Ascending aorta (tissue), 2 donors: ENCODE results near the gene TACC3. TPM values are rescaled to one million over a fixed set of nuclear protein-coding genes. Genes with fewer than 3 reads are reported as not detected.

Source experiments
- DNase-seq, 2 donors: peaks; one replicate each; pipeline ENCODE4 v3.0.0-alpha.2; 2019; ENCODE audit warnings: low spot score in 2 of 2
- H3K27ac ChIP-seq, 2 donors: fragments of 200-600 bp; sonication (generic); one replicate each; pipeline ENCODE4 v1.5.1; 2016 to 2017; ENCODE audit warnings: mild to moderate bottlenecking in 1 of 2
- H3K27me3 ChIP-seq: fragments of 200-600 bp; sonication (generic); one replicate; pipeline ENCODE4 v1.5.1; 2017
- H3K36me3 ChIP-seq, 2 donors: fragments of 200-600 bp; sonication (generic); one replicate each; pipeline ENCODE4 v1.5.1; 2016
- H3K4me1 ChIP-seq, 2 donors: fragments of 200-600 bp; sonication (generic); one replicate each; pipeline ENCODE4 v1.5.1; 2016 to 2017; ENCODE audit warnings: mild to moderate bottlenecking in 1 of 2
- H3K4me3 ChIP-seq, 2 donors: fragments of 200-600 bp; sonication (generic); one replicate each; pipeline ENCODE4 v1.5.1; 2016 to 2017; ENCODE audit warnings: mild to moderate bottlenecking in 1 of 2
- H3K9me3 ChIP-seq, 2 donors: fragments of 200-600 bp; sonication (generic); one replicate each; pipeline ENCODE4 v1.5.1; 2016
- intact Hi-C: fragments of 100-400 bp; cut with DNase I; formaldehyde crosslinking; loops from one replicate; pipeline ENCODE4 v1.15.1; 2023
- total RNA-seq: library from RNA; depleted of rRNA; stranded (reverse); fragments of >200 nt; gene quantifications from one replicate; pipeline ENCODE4 v1.1.0, GENCODE V29; 2016
- TF ChIP-seq, protein P1 (sequence below), 3 experiments: fragments of 200-600 bp in 2 of 3; fragments of 450-650 bp in 1 of 3; sonication (generic) in 2 of 3; IDR thresholded peaks; one replicate each; pipeline ENCODE4 v1.5.1; 2016 to 2019; ENCODE audit warnings: antibody characterized with exemption in 3 of 3, mild to moderate bottlenecking in 1 of 3, moderate library complexity in 1 of 3

The TACC3 gene
- total RNA-seq, 1 donor from 2014 or later: 2.7 TPM

DNA sequence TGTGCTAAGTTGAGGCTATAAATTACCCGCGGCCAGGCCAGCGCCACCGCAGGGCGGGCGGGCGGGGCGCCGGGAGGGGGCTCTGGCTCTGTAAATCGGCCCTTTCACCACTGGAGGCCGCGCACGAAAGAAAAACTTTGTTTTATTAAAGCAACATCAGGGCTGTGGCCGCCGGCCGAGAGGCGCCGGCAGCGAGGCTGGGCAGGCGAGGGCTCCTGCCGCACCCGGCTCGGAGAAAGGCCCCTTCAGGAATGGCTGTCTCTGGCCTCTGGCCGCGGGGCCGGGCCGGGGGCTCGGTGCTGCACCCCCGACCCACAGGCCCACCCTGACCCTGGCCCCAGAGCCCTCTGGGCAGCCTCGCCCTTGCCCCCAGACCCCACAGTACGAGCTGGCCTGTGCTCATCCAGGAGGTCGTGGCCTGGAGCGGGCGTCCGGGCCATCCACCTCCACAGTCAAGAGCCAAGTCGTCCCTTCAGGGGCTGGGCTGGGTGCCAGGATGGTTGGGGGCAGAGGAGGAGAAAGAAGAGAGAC lies 42.3 kb downstream of the TACC3 start:
- DNase-seq: no peak
- Histone ChIP-seq H3K36me3 (no peaks in the 10 kb centered on the region), H3K27me3 (peaks cover 8% of the 10 kb centered on the region), H3K4me1 (peaks cover 0 to 11% of the 10 kb centered on the region in 2 donors), H3K4me3 (peak overlapping the region; percentile 45 to 52), H3K27ac (no peak overlapping the region), H3K9me3 (no peaks in the 10 kb centered on the region)
- TF ChIP-seq, protein P1, sequence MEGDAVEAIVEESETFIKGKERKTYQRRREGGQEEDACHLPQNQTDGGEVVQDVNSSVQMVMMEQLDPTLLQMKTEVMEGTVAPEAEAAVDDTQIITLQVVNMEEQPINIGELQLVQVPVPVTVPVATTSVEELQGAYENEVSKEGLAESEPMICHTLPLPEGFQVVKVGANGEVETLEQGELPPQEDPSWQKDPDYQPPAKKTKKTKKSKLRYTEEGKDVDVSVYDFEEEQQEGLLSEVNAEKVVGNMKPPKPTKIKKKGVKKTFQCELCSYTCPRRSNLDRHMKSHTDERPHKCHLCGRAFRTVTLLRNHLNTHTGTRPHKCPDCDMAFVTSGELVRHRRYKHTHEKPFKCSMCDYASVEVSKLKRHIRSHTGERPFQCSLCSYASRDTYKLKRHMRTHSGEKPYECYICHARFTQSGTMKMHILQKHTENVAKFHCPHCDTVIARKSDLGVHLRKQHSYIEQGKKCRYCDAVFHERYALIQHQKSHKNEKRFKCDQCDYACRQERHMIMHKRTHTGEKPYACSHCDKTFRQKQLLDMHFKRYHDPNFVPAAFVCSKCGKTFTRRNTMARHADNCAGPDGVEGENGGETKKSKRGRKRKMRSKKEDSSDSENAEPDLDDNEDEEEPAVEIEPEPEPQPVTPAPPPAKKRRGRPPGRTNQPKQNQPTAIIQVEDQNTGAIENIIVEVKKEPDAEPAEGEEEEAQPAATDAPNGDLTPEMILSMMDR (IDR thresholded peaks at IDR 0.05): peak in 2 of 3 experiments; percentile 19 to 28
- intact Hi-C loops: loop anchor here (1.0 kb wide), 1 partner anchor 47 kb away; no protein-coding TSS in a partner anchor

DNA sequence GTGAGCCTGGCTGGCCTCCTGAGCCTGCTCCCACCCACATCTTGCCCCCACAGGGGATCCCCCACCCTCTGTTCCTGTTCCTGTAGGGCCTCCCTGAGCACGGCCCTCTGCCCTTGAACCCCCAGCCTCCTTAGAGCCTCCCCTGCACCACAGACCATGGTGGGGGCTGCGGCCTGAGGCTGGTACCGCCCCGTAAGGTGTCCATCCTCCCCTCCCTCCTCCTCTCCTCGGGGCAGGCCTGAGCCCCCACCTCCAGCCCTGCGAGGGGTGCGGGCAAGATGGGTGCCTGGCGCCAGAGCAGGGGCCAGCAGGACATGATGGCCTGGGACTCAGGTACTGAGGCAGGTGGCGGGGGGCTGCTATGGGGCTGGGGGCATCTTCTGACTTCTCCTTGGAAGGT lies 43.3 kb downstream of the TACC3 start:
- no peak overlapping the region for H3K27ac ChIP-seq
- peaks cover 10% of the 10 kb centered on the region for H3K27me3 ChIP-seq
- H3K9me3 ChIP-seq: no peaks in the 10 kb centered on the region
- H3K4me3 ChIP-seq: no peak overlapping the region
- DNase-seq: no peak
- H3K36me3 ChIP-seq: no peaks in the 10 kb centered on the region
- intact Hi-C loops: no loop called here
- peaks cover 0 to 11% of the 10 kb centered on the region in 2 donors for H3K4me1 ChIP-seq
- TF ChIP-seq, protein P1 (IDR thresholded peaks at IDR 0.05): no peak

DNA sequence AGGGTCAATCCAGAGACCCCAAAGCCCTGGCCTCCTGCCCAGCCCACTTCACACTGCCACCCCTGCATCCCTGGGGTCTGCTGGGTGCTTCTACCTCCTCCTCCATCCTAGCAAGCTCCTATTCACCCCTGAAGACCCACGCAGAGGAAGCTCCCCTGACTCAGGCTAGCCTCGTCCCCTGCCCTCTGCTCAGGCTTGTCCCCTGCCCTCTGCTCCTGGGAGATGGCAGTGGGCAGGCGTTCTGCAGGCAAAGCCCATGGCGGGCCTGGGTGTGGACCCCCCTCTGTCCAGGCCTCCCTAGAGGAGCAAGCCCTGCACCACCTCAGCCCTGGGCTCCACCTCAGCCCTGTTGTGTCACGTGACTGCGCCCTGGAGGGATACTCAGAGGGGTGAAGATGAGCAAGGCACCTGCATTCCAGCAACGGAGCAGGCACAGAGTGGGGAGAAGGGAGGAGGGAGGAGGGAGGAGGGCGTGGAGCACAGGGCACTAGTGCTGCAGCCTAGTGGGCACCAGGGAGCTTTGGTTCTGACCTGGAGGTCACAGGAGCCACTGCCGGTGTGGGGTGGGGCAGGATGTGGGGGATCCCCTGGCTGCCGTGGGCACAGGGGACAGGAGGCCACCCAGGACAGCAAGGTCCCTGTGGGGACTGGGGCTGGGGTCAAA lies 44.2 kb downstream of the TACC3 start:
- TF ChIP-seq, protein P1 (IDR thresholded peaks at IDR 0.05): no peak

DNA sequence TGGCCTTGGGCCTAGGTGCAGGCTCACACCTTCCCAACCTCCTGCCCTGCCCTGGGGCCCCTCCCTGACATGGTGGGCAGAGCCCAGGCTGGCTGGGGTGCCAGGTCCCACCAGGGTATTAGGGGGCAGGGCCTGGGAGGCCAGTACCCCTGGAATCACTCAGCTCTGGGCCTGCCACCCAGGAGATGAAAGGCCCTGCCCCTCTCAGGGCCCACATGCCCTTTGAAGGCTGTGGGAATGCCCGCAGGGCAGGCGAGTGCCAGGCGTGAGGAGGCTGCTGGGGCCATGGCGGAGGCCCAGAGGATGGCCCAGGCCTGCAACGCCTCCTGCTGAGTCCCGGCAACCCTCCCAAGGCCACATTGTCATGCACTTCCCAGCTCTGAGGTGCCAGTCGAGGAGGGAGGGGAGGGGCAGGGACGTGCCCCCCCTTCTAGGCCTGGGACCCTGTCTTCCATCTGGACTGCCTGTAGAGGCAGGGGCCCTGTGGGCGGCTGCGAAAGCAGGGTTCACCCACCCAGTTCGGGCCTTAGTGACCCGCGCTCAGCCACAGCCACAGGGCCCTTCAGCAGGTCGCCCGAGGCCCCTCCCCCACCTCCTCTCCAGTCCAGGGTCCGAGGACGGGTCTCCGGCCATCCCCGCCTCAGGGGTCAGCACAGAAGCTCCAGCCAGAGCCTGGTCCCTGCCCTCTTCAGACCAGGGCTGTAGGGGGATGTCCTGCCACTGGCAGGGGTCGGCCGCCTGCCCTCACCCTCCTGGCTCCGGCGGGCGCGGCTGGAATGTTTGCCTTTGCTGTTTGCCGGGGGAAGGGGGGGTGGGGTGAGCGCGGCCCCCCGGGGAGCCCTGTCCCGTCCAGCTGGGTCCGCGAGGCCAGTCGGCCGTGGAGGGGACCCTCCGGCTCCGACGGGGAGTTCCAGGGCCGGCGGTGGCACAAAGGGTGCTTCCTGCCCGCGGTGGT lies 45.1 kb downstream of the TACC3 start:
- Histone ChIP-seq H3K4me1 (peaks cover 0 to 11% of the 10 kb centered on the region in 2 donors), H3K4me3 (peak overlapping the region; percentile 54 to 57), H3K36me3 (no peaks in the 10 kb centered on the region), H3K27me3 (peaks cover 10% of the 10 kb centered on the region), H3K9me3 (no peaks in the 10 kb centered on the region), H3K27ac (no peak overlapping the region)
- DNase-seq: no peak
- intact Hi-C loops: no loop called here
- TF ChIP-seq, protein P1 (IDR thresholded peaks at IDR 0.05): no peak

More for the DNA sequence above, 44.2 kb downstream of the TACC3 start:
- Histone ChIP-seq H3K9me3 (no peaks in the 10 kb centered on the region), H3K27ac (no peak overlapping the region), H3K4me3 (no peak overlapping the region), H3K4me1 (peaks cover 0 to 11% of the 10 kb centered on the region in 2 donors), H3K27me3 (peaks cover 10% of the 10 kb centered on the region), H3K36me3 (no peaks in the 10 kb centered on the region)
- no peak for DNase-seq
- intact Hi-C loops: no loop called here

DNA sequence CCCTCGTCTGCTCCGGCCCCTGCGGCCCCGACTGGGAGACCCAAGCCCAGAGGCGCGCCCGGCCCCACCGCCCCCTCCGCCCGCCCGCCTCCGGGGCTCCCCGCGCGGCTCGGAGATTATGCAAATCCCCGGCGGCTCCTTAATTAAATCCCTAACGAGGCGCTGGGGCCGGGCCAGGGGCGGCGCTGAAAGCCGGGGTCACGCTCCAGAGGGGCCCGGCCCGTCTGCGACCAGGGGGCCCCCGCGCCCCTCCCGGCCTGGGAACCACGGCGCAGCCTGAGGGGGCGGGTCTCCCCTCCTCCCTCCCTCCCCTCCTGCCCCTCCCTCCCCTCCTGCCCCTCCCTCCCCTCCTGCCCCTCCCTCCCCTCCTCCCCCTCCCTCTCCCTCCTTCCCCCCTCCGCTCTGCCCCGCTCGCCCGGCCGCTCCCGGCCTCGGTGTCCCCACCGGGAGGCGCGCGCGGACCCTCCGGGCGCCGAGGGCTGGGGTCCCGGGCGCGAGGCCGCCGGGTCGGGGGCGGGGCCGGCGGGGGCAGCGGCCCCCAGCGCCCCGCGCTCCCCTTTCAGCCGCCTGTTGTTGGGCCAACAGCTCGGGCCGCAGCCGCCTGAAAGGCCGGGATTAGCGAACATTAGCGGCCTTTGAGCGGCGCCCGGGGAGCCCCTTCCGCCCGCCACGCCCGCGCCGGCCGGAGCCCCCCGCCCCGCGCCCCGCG lies 45.9 kb downstream of the TACC3 start:
- intact Hi-C loops: no loop called here
- peaks cover 0 to 11% of the 10 kb centered on the region in 2 donors for H3K4me1 ChIP-seq
- TF ChIP-seq, protein P1 (IDR thresholded peaks at IDR 0.05): no peak
- peak overlapping the region; percentile 54 to 57 for H3K4me3 ChIP-seq
- no peaks in the 10 kb centered on the region for H3K9me3 ChIP-seq
- peaks cover 10% of the 10 kb centered on the region for H3K27me3 ChIP-seq
- H3K27ac ChIP-seq: no peak overlapping the region
- DNase-seq: no peak
- no peaks in the 10 kb centered on the region for H3K36me3 ChIP-seq
